SK-N-SH treated with all-trans-retinoic acid at 6 μM for 48 hours (cell line): ENCODE measurements around the gene ARHGAP29.

ENCODE experiments used
- ATAC-seq: fragments of 200-7000 bp; cut with Tn5 transposase; 3 replicates; pipeline ENCODE4 v1.9.1; 2020; ENCODE audit warnings: mild to moderate bottlenecking, moderate library complexity
- ARNTL ChIP-seq: fragments of 450-650 bp; formaldehyde crosslinking; IDR thresholded peaks from 2 replicates; pipeline ENCODE4 v1.5.0; 2020; ENCODE audit warnings: low read depth, mild to moderate bottlenecking, moderate library complexity, borderline replicate concordance
- BACH2 ChIP-seq: fragments of 250-450 bp; sonication (Bioruptor Pico); IDR thresholded peaks from 2 replicates; pipeline ENCODE4 v1.9.0; 2021; ENCODE audit warnings: mild to moderate bottlenecking, borderline replicate concordance
- CSDC2 ChIP-seq: fragments of 250-450 bp; sonication (Bioruptor Pico); IDR thresholded peaks from 2 replicates; pipeline ENCODE4 v1.5.0; 2020; ENCODE audit warnings: mild to moderate bottlenecking, moderate library complexity
- CSRNP3 ChIP-seq: fragments of 250-450 bp; sonication (Bioruptor Pico); IDR thresholded peaks from 2 replicates; pipeline ENCODE4 v1.5.1; 2021; ENCODE audit warnings: mild to moderate bottlenecking, moderate library complexity
- GLIS3 ChIP-seq: fragments of 250-450 bp; sonication (Bioruptor Pico); IDR thresholded peaks from 2 replicates; pipeline ENCODE4 v1.5.0; 2020; ENCODE audit warnings: mild to moderate bottlenecking, moderate library complexity
- ISL1 ChIP-seq: fragments of 250-450 bp; sonication (Bioruptor Pico); IDR thresholded peaks from 2 replicates; pipeline ENCODE4 v2.1.2; 2022; ENCODE audit warnings: mild to moderate bottlenecking, moderate library complexity
- OSR1 ChIP-seq: fragments of 250-450 bp; sonication (Bioruptor Pico); IDR thresholded peaks from 2 replicates; pipeline ENCODE4 v1.8.0; 2022; ENCODE audit warnings: moderate library complexity, mild to moderate bottlenecking, inconsistent platforms
- PATZ1 ChIP-seq: fragments of 250-450 bp; sonication (Bioruptor Pico); IDR thresholded peaks from 2 replicates; pipeline ENCODE4 v1.8.0; 2020; ENCODE audit warnings: mild to moderate bottlenecking, moderate library complexity, borderline replicate concordance
- PPARA ChIP-seq: fragments of 250-450 bp; sonication (Bioruptor Pico); IDR thresholded peaks from 2 replicates; pipeline ENCODE4 v1.5.0; 2020; ENCODE audit warnings: mild to moderate bottlenecking, borderline replicate concordance
- RARB ChIP-seq: fragments of 250-450 bp; sonication (Bioruptor Pico); IDR thresholded peaks from 2 replicates; pipeline ENCODE4 v1.8.0; 2021; ENCODE audit warnings: mild to moderate bottlenecking, moderate library complexity
- SNAI2 ChIP-seq: fragments of 250-450 bp; sonication (Bioruptor Pico); IDR thresholded peaks from 2 replicates; pipeline ENCODE4 v1.5.0; 2020; ENCODE audit warnings: mild to moderate bottlenecking, moderate library complexity
- TCF4 ChIP-seq: fragments of 250-450 bp; sonication (Bioruptor Pico); IDR thresholded peaks from 2 replicates; pipeline ENCODE4 v1.8.0; 2021; ENCODE audit warnings: mild to moderate bottlenecking, moderate library complexity, borderline replicate concordance
- TOX ChIP-seq: fragments of 250-450 bp; sonication (Bioruptor Pico); IDR thresholded peaks from 2 replicates; pipeline ENCODE4 v1.8.0; 2021; ENCODE audit warnings: mild to moderate bottlenecking, moderate library complexity, borderline replicate concordance
- TSHZ2 ChIP-seq: fragments of 250-450 bp; sonication (Bioruptor Pico); IDR thresholded peaks from 2 replicates; pipeline ENCODE4 v1.5.0; 2020; ENCODE audit warnings: mild to moderate bottlenecking, moderate library complexity
- ZC3H10 ChIP-seq: fragments of 250-450 bp; sonication (Bioruptor Pico); IDR thresholded peaks from 2 replicates; pipeline ENCODE4 v1.5.1; 2021; ENCODE audit warnings: mild to moderate bottlenecking, moderate library complexity
- ZFP3 ChIP-seq: fragments of 250-450 bp; sonication (Bioruptor Pico); IDR thresholded peaks from 2 replicates; pipeline ENCODE4 v1.5.0; 2020; ENCODE audit warnings: mild to moderate bottlenecking, moderate library complexity
- ZFP30 ChIP-seq: fragments of 450-650 bp; formaldehyde crosslinking; IDR thresholded peaks from 2 replicates; pipeline ENCODE4 v1.5.0; 2022; ENCODE audit warnings: mild to moderate bottlenecking, moderate library complexity
- ZNF565 ChIP-seq: fragments of 450-650 bp; formaldehyde crosslinking; conservative IDR thresholded peaks from 2 replicates; pipeline ENCODE4 v1.5.0; 2020; ENCODE audit warnings: low read depth, mild to moderate bottlenecking, moderate library complexity
- ZNF70 ChIP-seq: fragments of 450-650 bp; formaldehyde crosslinking; IDR thresholded peaks from 2 replicates; pipeline ENCODE4 v1.5.0; 2020; ENCODE audit warnings: mild to moderate bottlenecking, moderate library complexity
- ZNF8 ChIP-seq: fragments of 450-650 bp; formaldehyde crosslinking; IDR thresholded peaks from 2 replicates; pipeline ENCODE4 v1.5.0; 2020; ENCODE audit warnings: mild to moderate bottlenecking, moderate library complexity

Gene ARHGAP29

GRCh38 chr1:94284476-94284875 lies 47.1 kb upstream of the ARHGAP29 start:
- TF ChIP-seq ZNF565 (CRISPR knock-in tag) (no peak), ZC3H10 (no peak), SNAI2 (CRISPR knock-in tag) (no peak), ZNF8 (CRISPR knock-in tag) (no peak), TCF4 (no peak), ARNTL (CRISPR knock-in tag) (no peak), BACH2 (CRISPR knock-in tag) (no peak), ISL1 (CRISPR knock-in tag) (no peak), CSDC2 (CRISPR knock-in tag) (no peak), PATZ1 (CRISPR knock-in tag) (no peak), TSHZ2 (no peak), RARB (no peak)
- ATAC-seq = no peak

- ATAC-seq = no peak
These were observed 46.1 kb upstream of the ARHGAP29 start for GRCh38 chr1:94283462-94283861.

GRCh38 chr1:94282143-94282711 lies 44.8 kb upstream of the ARHGAP29 start:
- no peak for ATAC-seq
- TF ChIP-seq PATZ1 (CRISPR knock-in tag) (no peak), CSRNP3 (no peak), TCF4 (no peak), TOX (no peak)

More at GRCh38 chr1:94283462-94283861, 46.1 kb upstream of the ARHGAP29 start:
- TF ChIP-seq ZNF565 (CRISPR knock-in tag) = no peak
- TF ChIP-seq OSR1 (CRISPR knock-in tag) = no peak
- TF ChIP-seq CSDC2 (CRISPR knock-in tag) = no peak
- TF ChIP-seq, all 23 proteins: peak for 0

GRCh38 chr1:94281361-94282142 lies 44.2 kb upstream of the ARHGAP29 start:
- peak; percentile 93 for ATAC-seq
- TF ChIP-seq GLIS3 (CRISPR knock-in tag) (peak; percentile 96), ZFP3 (peak; percentile 66), ZFP30 (no peak), TSHZ2 (peak; percentile 96), ZNF565 (CRISPR knock-in tag) (no peak), ARNTL (CRISPR knock-in tag) (no peak), CSRNP3 (peak; percentile 98), BACH2 (CRISPR knock-in tag) (no peak), PPARA (CRISPR knock-in tag) (no peak), ZC3H10 (peak; percentile 87), TOX (peak; percentile 88), CSDC2 (CRISPR knock-in tag) (no peak), ZNF70 (CRISPR knock-in tag) (0 out of 2 replicates have a peak, but pooled peaks have one; percentile 35), RARB (peak; percentile 62), ZNF8 (CRISPR knock-in tag) (peak; percentile 56; the same call in 1 of the 2 replicates)
